Activated CD4-positive, alpha-beta T cell treated with anti-CD3 and anti-CD28 coated beads, Interleukin-2, amount 10 ng/mL, durations not matched to agents 7 days and 5 days (primary cell): Measurements from ENCODE around the gene SLC25A13. TPM values are rescaled to one million over a fixed set of nuclear protein-coding genes. Genes with fewer than 3 reads are reported as not detected.
A peak's percentile ranks its signal among the peaks of the same experiment; 100 is the strongest.
"Not testable (repeated sequence)": the region's sequence is repeated elsewhere in the genome, so short reads cannot be mapped to it uniquely, and the experiment has no call there.

Experiments used
- CTCF ChIA-PET: fragments of 350-600 bp; sonication (Branson Sonifier 250); formaldehyde crosslinking; loops from one replicate; lab custom pipeline; 2021; ENCODE audit warnings: antibody characterized with exemption; lab: Charles Lee
- POLR2A ChIA-PET: fragments of 350-600 bp; sonication (Branson Sonifier 250); formaldehyde crosslinking; loops from one replicate; lab custom pipeline; 2021; ENCODE audit warnings: antibody characterized with exemption; lab: Charles Lee
- DNase-seq: peaks from one replicate; pipeline ENCODE4 v3.0.0-alpha.2; 2020
- H3K27ac Mint-ChIP-seq: one replicate; pipeline ENCODE4 v1.8.0; 2021; ENCODE audit warnings: mild to moderate bottlenecking, moderate library complexity, mixed read lengths
- H3K27me3 Mint-ChIP-seq: one replicate; pipeline ENCODE4 v1.8.0; 2021; ENCODE audit warnings: mixed read lengths
- H3K36me3 Mint-ChIP-seq: one replicate; pipeline ENCODE4 v1.8.0; 2021; ENCODE audit warnings: low read depth, mixed read lengths
- H3K4me1 Mint-ChIP-seq: one replicate; pipeline ENCODE4 v1.8.0; 2021; ENCODE audit warnings: mixed read lengths
- H3K4me3 Mint-ChIP-seq: one replicate; pipeline ENCODE4 v1.8.0; 2021; ENCODE audit warnings: mild to moderate bottlenecking, moderate library complexity, mixed read lengths
- H3K9me3 Mint-ChIP-seq: one replicate; pipeline ENCODE4 v1.8.0; 2021; ENCODE audit warnings: mixed read lengths
- total RNA-seq, 2 experiments: library from RNA; stranded (reverse); gene quantifications; one replicate each; pipeline ENCODE4 v1.2.3, GENCODE V29; 2021

The SLC25A13 gene, protein sequence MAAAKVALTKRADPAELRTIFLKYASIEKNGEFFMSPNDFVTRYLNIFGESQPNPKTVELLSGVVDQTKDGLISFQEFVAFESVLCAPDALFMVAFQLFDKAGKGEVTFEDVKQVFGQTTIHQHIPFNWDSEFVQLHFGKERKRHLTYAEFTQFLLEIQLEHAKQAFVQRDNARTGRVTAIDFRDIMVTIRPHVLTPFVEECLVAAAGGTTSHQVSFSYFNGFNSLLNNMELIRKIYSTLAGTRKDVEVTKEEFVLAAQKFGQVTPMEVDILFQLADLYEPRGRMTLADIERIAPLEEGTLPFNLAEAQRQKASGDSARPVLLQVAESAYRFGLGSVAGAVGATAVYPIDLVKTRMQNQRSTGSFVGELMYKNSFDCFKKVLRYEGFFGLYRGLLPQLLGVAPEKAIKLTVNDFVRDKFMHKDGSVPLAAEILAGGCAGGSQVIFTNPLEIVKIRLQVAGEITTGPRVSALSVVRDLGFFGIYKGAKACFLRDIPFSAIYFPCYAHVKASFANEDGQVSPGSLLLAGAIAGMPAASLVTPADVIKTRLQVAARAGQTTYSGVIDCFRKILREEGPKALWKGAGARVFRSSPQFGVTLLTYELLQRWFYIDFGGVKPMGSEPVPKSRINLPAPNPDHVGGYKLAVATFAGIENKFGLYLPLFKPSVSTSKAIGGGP
- 1 to 10 TPM; 7.4 to 8.8 TPM for total RNA-seq

DNA sequence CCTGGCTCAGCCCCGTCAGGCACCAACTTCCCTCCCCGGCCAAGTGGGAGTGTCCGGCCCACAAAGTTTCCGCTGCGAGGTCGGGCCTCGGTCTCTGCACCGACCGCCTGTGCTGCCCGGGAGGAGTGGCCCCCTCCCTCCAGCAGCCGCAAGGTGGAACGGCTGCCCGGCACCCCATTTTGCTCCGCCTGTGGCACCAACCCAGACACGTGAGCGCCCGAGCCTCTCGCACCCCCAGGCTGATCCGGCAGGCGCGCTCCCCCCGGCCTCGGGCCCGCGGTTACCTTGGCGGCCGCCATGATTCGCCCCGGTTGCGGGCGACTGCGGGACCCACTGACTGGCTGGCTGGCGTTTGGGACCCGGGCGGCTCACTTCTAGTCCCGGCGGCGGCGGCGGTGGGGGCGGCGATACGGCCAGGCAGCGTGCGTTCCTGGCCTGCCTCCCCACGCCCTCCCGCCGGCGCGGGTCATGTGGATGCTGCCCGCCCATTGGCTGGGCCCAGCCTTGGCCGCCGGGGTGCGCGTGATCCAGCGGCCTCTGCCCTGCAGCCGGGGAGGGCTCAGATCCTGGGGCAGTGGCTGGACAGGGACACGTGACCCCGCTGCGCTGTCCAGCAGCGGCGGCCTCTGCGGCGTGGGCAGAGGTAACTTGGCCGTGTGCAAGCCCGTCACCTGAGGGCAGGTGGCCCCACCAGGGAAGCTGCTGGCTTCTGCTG lies at the start of gene SLC25A13:
Gene SLC25A13, minus strand, starts transcription at position 441 of the 715 bp plus-strand sequence. Its CDS starts 142 bp downstream, at position 299.
- POLR2A ChIA-PET = no interaction called here
- CTCF ChIA-PET = no interaction called here

DNA sequence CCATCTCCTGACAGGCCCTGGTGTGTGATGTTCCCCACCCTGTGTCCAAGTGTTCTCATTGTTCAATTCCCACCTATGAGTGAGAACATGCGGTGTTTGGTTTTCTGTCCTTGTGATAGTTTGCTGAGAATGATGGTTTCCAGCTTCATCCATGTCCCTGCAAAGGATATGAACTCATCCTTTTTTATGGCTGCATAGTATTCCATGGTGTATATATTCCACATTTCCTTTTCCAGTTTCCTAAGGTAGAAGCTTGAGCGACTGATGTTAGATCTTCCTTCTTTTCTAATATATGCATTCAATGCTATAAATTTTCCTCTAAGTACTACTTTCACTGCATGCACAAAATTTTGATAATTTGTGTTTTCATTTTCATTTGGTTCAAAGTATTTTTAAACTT lies 44.0 kb upstream of the SLC25A13 start:
- H3K9me3 Mint-ChIP-seq, POLR2A ChIA-PET: not testable (repeated sequence)
- CTCF ChIA-PET = interaction anchor here (0.6 kb wide), 1 partner anchor 38 kb away, joined by 4 read pairs; no protein-coding TSS in a partner anchor

More for the DNA sequence above, at the start of gene SLC25A13:
- Mint-ChIP-seq H3K27me3 (peaks cover 2% of the 10 kb centered on the region), H3K9me3 (no peaks in the 10 kb centered on the region), H3K27ac (peak within 1 kb of the TSS; percentile 92), H3K4me1 (peaks cover 23% of the 10 kb centered on the region), H3K4me3 (peak within 1 kb of the TSS; percentile 86), H3K36me3 (no peaks in the 10 kb centered on the region)
- peak; percentile 60 for DNase-seq

DNA sequence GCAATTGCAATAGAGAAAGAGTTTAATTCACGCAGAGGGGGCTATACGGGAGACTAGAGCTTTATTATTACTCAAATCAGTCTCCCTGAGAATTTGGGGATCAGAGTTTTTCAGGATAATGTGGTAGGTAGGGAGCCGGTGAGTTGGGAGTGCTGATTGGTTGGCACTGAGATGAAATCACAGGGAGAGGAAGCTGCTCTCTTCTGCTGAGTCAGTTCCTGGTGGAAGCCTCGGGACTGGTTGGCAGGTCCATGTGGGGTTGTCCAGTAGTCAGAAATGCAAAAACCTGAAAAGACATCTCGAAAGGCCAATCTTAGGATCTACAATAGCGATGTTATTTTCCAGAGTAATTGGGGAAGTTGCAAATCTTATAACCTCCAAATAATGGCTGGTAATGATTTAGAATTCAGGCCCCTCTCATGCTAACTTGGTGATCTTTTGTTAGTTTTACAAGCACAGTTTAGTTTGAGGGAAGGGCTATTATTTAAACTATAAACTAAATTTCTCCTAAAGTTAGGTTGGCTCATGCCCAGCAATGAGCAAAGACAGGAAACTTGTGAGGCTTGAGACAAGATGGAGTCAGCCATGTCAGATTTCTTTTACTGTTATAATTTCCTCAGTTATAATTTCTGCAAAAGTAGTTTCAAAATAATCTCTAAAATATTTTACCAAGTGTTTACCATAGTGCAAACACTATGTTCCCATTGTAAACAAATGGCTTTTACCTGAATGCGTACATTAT lies 39.4 kb upstream of the SLC25A13 start:
- Mint-ChIP-seq H3K4me3 (no peak overlapping the region), H3K36me3 (no peaks in the 10 kb centered on the region), H3K27ac (no peak overlapping the region), H3K4me1 (no peaks in the 10 kb centered on the region), H3K27me3 (peaks cover 1% of the 10 kb centered on the region), H3K9me3 (no peaks in the 10 kb centered on the region)
- DNase-seq = no peak
- ChIA-PET POLR2A (no interaction called here), CTCF (no interaction called here)

More for the DNA sequence above, 44.0 kb upstream of the SLC25A13 start:
- H3K27ac Mint-ChIP-seq, H3K27me3 Mint-ChIP-seq, H3K36me3 Mint-ChIP-seq, DNase-seq, H3K4me3 Mint-ChIP-seq, H3K4me1 Mint-ChIP-seq: not testable (repeated sequence)

DNA sequence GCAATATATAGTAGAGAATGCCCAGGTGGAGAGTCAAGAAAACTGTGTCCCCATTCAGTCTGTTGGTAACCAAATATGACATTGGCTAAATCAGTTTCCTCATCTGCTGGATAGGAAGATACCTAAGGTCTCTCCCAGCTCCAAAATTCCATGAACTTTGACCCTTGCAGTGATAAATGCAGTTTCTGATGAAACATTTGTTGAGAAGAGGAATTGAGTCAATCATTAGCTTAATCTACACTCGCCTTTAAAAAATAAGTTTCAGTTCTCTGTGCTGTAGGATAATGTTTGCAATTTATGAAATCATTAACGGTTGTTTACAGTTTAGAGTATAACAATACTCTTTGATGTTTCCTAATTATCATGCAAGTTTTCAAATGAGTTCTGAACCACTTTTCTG lies 38.0 kb upstream of the SLC25A13 start:
- H3K36me3 Mint-ChIP-seq = no peaks in the 10 kb centered on the region
- CTCF ChIA-PET = no interaction called here
- H3K27ac Mint-ChIP-seq = no peak overlapping the region
- no peaks in the 10 kb centered on the region for H3K9me3 Mint-ChIP-seq
- peaks cover 1% of the 10 kb centered on the region for H3K27me3 Mint-ChIP-seq
- no peaks in the 10 kb centered on the region for H3K4me1 Mint-ChIP-seq
- H3K4me3 Mint-ChIP-seq = no peak overlapping the region
- no peak for DNase-seq
- POLR2A ChIA-PET = no interaction called here

DNA sequence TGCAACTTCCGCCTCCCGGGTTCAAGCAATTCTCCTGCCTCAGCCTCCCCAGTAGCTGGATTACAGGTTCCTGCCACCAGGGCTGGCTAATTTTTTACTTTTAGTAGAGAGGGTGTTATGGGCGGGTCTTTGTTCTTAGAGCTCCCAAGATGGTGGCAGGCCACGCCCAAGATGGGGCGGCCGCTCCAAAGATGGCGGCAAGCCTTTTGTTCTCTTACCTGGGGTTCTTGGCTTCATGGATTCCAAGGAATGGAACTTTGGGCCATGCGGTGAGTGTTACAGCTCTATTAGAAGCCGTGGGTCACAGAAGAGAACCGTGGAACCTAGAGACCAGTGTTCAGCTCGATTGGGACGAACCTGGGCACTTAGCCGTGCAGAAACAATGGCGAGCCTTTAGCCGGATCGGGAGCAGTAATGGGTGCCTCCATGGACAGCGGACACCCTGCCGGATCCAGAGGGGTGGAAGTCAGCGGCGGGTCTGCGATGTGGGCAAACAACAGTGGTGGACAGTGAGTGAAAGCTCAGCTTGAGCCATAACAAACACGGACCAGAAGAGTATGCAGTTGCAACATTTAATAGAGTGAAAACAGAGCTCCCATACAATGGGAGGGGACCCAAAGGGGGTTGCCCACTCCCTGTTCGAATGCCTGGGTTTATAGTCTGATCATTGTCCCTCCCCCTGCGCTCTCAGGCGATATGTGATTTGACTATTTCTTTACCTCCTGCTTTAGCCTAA lies 36.5 kb upstream of the SLC25A13 start:
- H3K27ac Mint-ChIP-seq, POLR2A ChIA-PET, H3K4me1 Mint-ChIP-seq, DNase-seq, H3K36me3 Mint-ChIP-seq, H3K27me3 Mint-ChIP-seq, H3K9me3 Mint-ChIP-seq, CTCF ChIA-PET, H3K4me3 Mint-ChIP-seq: not testable (repeated sequence)

DNA sequence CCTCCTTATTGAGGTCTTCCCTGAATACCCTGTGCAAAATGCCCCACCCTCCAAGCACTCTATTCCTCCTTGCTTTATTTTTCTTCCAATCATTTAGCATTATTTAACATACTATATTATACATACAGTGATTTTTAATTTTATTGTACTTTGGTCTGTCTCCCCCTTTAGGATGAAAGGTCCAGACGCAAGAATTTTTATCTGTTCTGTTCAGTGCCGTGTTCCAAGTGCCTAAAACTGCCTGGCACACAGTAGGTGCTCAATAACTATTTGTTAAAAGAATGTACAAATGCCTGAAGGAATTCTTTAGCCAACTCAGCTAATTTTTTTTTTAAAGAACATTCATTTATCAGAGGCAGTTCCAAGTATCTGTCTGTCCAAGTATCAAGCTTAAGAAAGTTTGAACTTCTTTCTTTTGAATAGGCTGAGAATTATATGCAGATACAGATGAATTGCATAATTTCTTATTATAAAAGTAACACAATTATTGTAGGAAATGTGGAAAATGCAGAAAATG lies 34.1 kb upstream of the SLC25A13 start:
- ChIA-PET POLR2A (no interaction called here), CTCF (no interaction called here)
- DNase-seq = no peak
- H3K9me3 Mint-ChIP-seq = no peaks in the 10 kb centered on the region
- H3K4me1 Mint-ChIP-seq = no peaks in the 10 kb centered on the region
- no peaks in the 10 kb centered on the region for H3K27me3 Mint-ChIP-seq
- no peak overlapping the region for H3K27ac Mint-ChIP-seq
- H3K36me3 Mint-ChIP-seq = no peaks in the 10 kb centered on the region
- no peak overlapping the region for H3K4me3 Mint-ChIP-seq

DNA sequence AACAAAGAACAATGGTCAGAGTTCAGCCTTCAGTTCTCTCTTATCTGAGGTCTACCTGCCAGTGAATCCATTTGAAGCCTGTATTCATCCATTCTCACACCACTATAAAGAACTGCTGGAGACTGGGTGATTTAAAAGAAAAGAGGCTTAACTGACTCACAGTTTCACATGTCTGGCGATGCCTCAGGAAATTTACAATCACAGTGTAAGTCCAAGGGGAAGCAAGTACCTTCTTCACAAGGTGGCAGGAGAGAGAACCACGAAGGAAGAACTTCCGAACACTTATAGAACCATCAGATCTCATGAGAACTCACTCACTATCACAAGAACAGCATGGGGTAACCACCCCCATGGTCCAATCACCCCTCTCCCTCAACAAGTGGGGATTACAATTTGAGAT lies 33.0 kb upstream of the SLC25A13 start:
- Mint-ChIP-seq H3K9me3 (no peaks in the 10 kb centered on the region), H3K4me1 (no peaks in the 10 kb centered on the region), H3K4me3 (no peak overlapping the region), H3K27ac (no peak overlapping the region), H3K27me3 (no peaks in the 10 kb centered on the region), H3K36me3 (no peaks in the 10 kb centered on the region)
- DNase-seq = no peak
- ChIA-PET POLR2A (no interaction called here), CTCF (no interaction called here)

DNA sequence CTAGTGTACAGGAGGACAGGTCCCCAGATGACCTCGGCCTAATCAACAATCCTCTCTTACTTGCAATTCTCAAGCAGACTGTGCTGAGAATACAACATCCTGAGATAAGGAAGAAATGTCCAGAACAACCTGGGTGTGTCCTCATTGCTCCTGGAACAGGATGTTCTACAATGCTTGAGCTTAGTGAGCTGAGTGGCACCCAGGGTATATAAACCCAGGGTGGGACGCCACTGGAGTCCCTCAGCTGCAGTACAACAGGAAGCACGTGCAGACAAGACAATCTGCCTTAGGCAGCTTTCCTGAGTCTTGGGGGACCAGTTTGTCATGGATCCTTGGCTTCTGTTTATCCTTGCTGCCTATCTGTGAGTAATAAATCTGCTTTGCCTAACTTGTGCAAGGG lies 27.7 kb upstream of the SLC25A13 start:
- H3K4me1 Mint-ChIP-seq = no peaks in the 10 kb centered on the region
- H3K4me3 Mint-ChIP-seq = no peak overlapping the region
- peaks cover 9% of the 10 kb centered on the region for H3K27me3 Mint-ChIP-seq
- no peak for DNase-seq
- no peaks in the 10 kb centered on the region for H3K9me3 Mint-ChIP-seq
- POLR2A ChIA-PET = no interaction called here
- CTCF ChIA-PET = no interaction called here
- no peaks in the 10 kb centered on the region for H3K36me3 Mint-ChIP-seq
- H3K27ac Mint-ChIP-seq = no peak overlapping the region

DNA sequence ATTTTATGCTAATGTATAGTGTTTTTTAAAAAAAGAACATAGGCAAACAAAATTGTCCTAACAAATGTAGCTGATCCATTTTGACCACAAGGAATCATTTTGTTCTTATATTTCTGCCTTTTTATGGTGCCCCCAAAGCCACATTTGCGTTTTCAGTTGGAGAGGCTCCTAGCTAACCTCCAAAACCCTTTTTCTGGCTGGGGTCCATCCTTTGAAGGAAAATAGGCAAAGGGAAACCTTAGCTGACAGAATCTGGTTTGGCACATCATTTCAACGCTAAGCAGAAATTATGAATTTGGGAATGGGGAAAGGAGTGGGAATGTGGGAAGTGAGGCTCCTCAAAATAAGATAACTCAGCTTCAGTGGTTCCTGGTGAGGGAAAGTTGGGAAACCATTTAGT lies 25.6 kb upstream of the SLC25A13 start:
- Mint-ChIP-seq H3K4me3 (no peak overlapping the region), H3K36me3 (no peaks in the 10 kb centered on the region), H3K9me3 (no peaks in the 10 kb centered on the region), H3K4me1 (no peaks in the 10 kb centered on the region), H3K27me3 (peaks cover 13% of the 10 kb centered on the region), H3K27ac (no peak overlapping the region)
- POLR2A ChIA-PET = no interaction called here
- DNase-seq = no peak
- CTCF ChIA-PET = no interaction called here

DNA sequence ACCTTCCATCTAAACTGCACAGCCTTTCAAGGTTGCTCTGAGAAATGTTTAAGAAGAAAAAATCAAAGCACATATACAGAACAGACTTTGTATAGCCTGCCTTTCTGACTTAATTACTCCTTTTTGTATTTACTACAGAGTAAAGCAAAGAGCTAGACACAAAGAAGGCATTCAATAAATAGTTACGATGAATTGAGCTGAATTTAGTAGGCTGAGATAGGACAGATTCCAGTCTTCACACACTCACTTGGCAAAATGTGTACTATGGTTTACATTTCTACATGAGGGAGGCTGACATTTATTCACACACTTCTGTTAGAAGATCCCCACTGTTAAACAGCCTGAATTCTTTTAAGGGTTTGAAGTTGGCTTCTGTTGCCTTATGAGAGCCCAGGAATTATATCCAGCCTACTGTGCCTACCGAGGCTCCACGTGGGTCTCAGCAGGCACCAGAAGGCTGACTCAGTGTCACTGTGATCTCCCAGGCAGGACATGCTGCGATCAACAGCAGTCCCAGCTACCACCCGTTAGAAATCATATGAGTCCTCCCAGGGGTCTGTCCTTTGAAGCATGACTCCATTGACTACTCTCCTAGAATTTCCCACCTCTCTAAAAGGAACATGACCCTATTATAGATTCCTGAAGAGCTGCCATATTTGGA lies 24.5 kb upstream of the SLC25A13 start:
- ChIA-PET POLR2A (interaction anchor here (0.6 kb wide), 1 partner anchor 169 kb away, joined by 3 read pairs; no protein-coding TSS in a partner anchor), CTCF (interaction anchor here (0.6 kb wide), 2 partner anchors 60 to 1650 kb away, joined by 3 read pairs; no protein-coding TSS in a partner anchor)
- no peaks in the 10 kb centered on the region for H3K9me3 Mint-ChIP-seq
- H3K27ac Mint-ChIP-seq = no peak overlapping the region
- DNase-seq = no peak
- H3K36me3 Mint-ChIP-seq = no peaks in the 10 kb centered on the region
- no peaks in the 10 kb centered on the region for H3K4me1 Mint-ChIP-seq
- H3K27me3 Mint-ChIP-seq = peaks cover 22% of the 10 kb centered on the region
- no peak overlapping the region for H3K4me3 Mint-ChIP-seq

DNA sequence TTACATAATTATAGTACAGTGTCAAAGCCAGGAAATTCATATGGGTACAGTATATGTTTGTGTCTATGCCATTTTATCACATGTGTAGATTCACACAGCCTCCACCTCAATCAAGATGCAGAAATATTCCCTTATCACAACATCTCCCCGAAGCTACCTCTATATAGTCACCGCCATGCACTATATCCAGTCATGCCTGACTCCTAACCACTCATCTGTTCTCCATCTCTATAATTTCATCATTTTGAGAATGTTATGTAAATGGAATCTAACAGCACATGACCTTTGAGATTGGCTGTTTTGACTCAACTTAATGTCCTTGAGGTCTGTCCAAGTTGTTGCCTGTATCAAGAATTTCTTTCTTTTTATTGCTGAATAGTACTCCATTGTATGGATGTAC lies 22.3 kb upstream of the SLC25A13 start:
- no peak for DNase-seq
- CTCF ChIA-PET = no interaction called here
- H3K4me3 Mint-ChIP-seq = no peak overlapping the region
- peaks cover 30% of the 10 kb centered on the region for H3K27me3 Mint-ChIP-seq
- POLR2A ChIA-PET = no interaction called here
- H3K4me1 Mint-ChIP-seq = no peaks in the 10 kb centered on the region
- no peak overlapping the region for H3K27ac Mint-ChIP-seq
- no peaks in the 10 kb centered on the region for H3K36me3 Mint-ChIP-seq
- H3K9me3 Mint-ChIP-seq = no peaks in the 10 kb centered on the region
